Keratinocyte (primary cell): Measurements from ENCODE around the gene SAMD4A. TPM values are rescaled to one million over a fixed set of nuclear protein-coding genes. Genes with fewer than 3 reads are reported as not detected.

Experiments used
- DNase-seq: peaks from one replicate; pipeline ENCODE4 v3.0.0-alpha.2; 2011; ENCODE audit warnings: low read depth, missing footprints, low spot score
- FAIRE-seq: peaks from 2 replicates; lab custom pipeline; 2011; peaks lifted over from hg19 to GRCh38; lab: Jason Lieb, UNC
- H2AFZ ChIP-seq: 2 replicates; pipeline ENCODE4 v1.6.0; 2012; ENCODE audit warnings: low read length, control low read depth, inconsistent platforms; ENCODE audit not compliant: control insufficient read depth
- H3K27ac ChIP-seq: 2 replicates; pipeline ENCODE4 v1.5.1; 2011; ENCODE audit warnings: low read length; ENCODE audit not compliant: control insufficient read depth, insufficient read depth
- H3K27me3 ChIP-seq: 3 replicates; pipeline ENCODE4 v1.6.0; 2011; ENCODE audit warnings: low read length; ENCODE audit not compliant: control insufficient read depth, insufficient read depth; ENCODE audit errors: extremely low read depth
- H3K36me3 ChIP-seq, 2 experiments: 2 replicates in 1 of 2; 3 replicates in 1 of 2; pipeline ENCODE4 v1.5.1; 2011; ENCODE audit warnings: low read length in 2 of 2, mild to moderate bottlenecking in 1 of 2; ENCODE audit not compliant: control insufficient read depth in 2 of 2, insufficient read depth in 2 of 2; ENCODE audit errors: extremely low read depth in 1 of 2
- H3K4me1 ChIP-seq: 3 replicates; pipeline ENCODE4 v1.5.1; 2011; ENCODE audit warnings: low read length; ENCODE audit not compliant: control insufficient read depth, insufficient read depth; ENCODE audit errors: extremely low read depth
- H3K4me2 ChIP-seq: 3 replicates; pipeline ENCODE4 v1.6.0; 2011; ENCODE audit warnings: low read depth, low read length; ENCODE audit not compliant: control insufficient read depth, insufficient read depth; ENCODE audit errors: extremely low read depth
- H3K4me3 ChIP-seq, 3 experiments: fragments of 200-600 bp in 1 of 3; sonication (generic) in 1 of 3; 2 replicates in 2 of 3; 3 replicates in 1 of 3; pipeline ENCODE4 v1.5.1; 2011 to 2016; ENCODE audit warnings: low read length in 3 of 3, mild to moderate bottlenecking in 3 of 3, control low read depth in 2 of 3, inconsistent platforms in 1 of 3, low read depth in 1 of 3, mixed read lengths in 1 of 3, mixed run types in 1 of 3, moderate library complexity in 1 of 3; ENCODE audit not compliant: control insufficient read depth in 2 of 3, insufficient read depth in 2 of 3; ENCODE audit errors: extremely low read depth in 1 of 3
- H3K79me2 ChIP-seq: 2 replicates; pipeline ENCODE4 v1.6.0; 2012; ENCODE audit warnings: low read length; ENCODE audit not compliant: control insufficient read depth, insufficient read depth
- H3K9ac ChIP-seq: 3 replicates; pipeline ENCODE4 v1.6.0; 2011; ENCODE audit warnings: low read length; ENCODE audit not compliant: control insufficient read depth, insufficient read depth; ENCODE audit errors: extremely low read depth
- H3K9me1 ChIP-seq: 3 replicates; pipeline ENCODE4 v1.6.0; 2011; ENCODE audit warnings: low read length; ENCODE audit not compliant: control insufficient read depth, insufficient read depth; ENCODE audit errors: extremely low read depth
- H3K9me3 ChIP-seq: 2 replicates; pipeline ENCODE4 v1.5.1; 2012; ENCODE audit warnings: low read depth, low read length; ENCODE audit not compliant: control insufficient read depth
- H4K20me1 ChIP-seq: 3 replicates; pipeline ENCODE4 v1.6.0; 2011; ENCODE audit warnings: low read length; ENCODE audit not compliant: control insufficient read depth, insufficient read depth; ENCODE audit errors: extremely low read depth
- CTCF ChIP-seq, 3 experiments: IDR thresholded peaks in 1 of 3; conservative IDR thresholded peaks in 1 of 3; optimal IDR thresholded peaks in 1 of 3; 2 replicates in 2 of 3; 3 replicates in 1 of 3; pipeline versions ENCODE3 to v1.5.1; 2011; ENCODE audit warnings: low read length in 3 of 3, mild to moderate bottlenecking in 3 of 3, moderate library complexity in 2 of 3, control low read depth in 1 of 3, inconsistent platforms in 1 of 3; ENCODE audit not compliant: insufficient read depth in 2 of 3; ENCODE audit errors: extremely low read depth in 1 of 3
- EZH2 ChIP-seq: IDR thresholded peaks from one replicate; pipeline ENCODE4 v1.6.1; 2012; ENCODE audit warnings: inconsistent platforms, mild to moderate bottlenecking, low read length, moderate library complexity
- dilution Hi-C: fragments of 300-500 bp; cut with MboI; formaldehyde crosslinking; loops from one replicate; pipeline ENCODE4 v1.7.0; 2020; ENCODE audit warnings: low sequenced_read_pairs; ENCODE audit not compliant: extremely low pct_ligation_motif_present
- polyA plus RNA-seq, 5 experiments: library from polyadenylated mRNA; depleted of rRNA in 3 of 5; stranded (reverse) in 3 of 5; stranded (forward) in 1 of 5; unstranded in 1 of 5; fragments of >200 nt; gene quantifications; 1 replicate in 1 of 5; 2 replicates in 3 of 5; 3 replicates in 1 of 5; pipeline versions ENCODE4 v1.2.1 to v1.2.3, GENCODE V29; 2011 to 2012; ENCODE audit warnings: missing spikeins in 2 of 5, low read depth in 1 of 5, low replicate concordance in 1 of 5

Gene SAMD4A
- polyA plus RNA-seq, 1 donor (not counting 4 experiments of a cell fraction or from before 2014, with no cell fraction given), result 16.2 TPM

DNA sequence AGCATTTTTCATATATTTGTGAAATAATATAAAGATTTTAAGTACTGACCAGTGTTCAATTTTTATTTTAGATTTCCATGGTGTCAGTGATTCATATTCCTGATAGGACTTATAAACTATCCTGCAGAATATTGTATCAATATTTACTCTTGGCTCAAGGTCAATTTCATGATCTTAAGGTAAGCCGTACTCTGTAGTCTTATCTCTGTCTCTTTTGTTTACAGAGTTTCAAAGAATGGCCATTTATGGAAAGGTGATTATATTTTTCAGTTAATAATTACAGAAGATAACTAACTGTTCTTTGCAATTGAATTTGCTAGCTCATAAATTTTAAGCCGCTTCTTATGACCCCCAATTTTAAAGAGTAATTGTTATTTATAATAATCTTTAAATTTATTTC is 29.3 kb upstream of the SAMD4A start:
- no peak for FAIRE-seq
- dilution Hi-C loops, result no loop called here

DNA sequence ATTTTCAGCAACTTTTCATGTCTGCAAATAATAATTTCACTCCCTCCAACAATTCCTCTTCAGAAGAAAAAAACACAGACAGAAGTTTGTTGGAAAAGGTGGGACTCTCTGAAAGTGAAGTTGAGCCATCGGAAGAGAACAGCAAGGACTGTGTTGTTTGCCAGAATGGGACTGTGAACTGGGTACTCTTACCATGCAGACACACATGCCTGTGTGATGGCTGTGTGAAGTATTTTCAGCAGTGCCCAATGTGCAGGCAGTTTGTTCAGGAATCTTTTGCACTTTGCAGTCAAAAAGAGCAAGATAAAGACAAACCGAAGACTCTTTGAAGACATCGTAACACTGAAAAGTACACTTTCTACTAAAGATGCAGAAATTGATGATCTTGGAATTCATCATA is 28.9 kb upstream of the SAMD4A start:
- FAIRE-seq, result no peak
- DNase-seq, result no peak
- dilution Hi-C loops, result no loop called here
- Histone ChIP-seq H3K9ac (no peak overlapping the region), H3K36me3 (peaks cover 3% of the 10 kb centered on the region in 2 experiments), H3K4me3 (no peak overlapping the region), H3K4me1 (no peaks in the 10 kb centered on the region), H3K4me2 (no peak overlapping the region), H4K20me1 (no peaks in the 10 kb centered on the region), H3K9me3 (no peaks in the 10 kb centered on the region), H3K79me2 (no peaks in the 10 kb centered on the region), H3K9me1 (no peaks in the 10 kb centered on the region), H3K27ac (no peak overlapping the region), H2AFZ (no peak overlapping the region), H3K27me3 (no peaks in the 10 kb centered on the region)
- no peak for TF ChIP-seq EZH2
- TF ChIP-seq CTCF (optimal IDR thresholded peaks at IDR 0.05 in 1 of 3, IDR thresholded peaks at IDR 0.05 in 1 of 3, conservative IDR thresholded peaks at IDR 0.05 in 1 of 3; ENCODE audit: extremely low read depth in 1 of 3, insufficient read depth in 2 of 3, low read length in 3 of 3), result no peak

More for the DNA sequence above, 29.3 kb upstream of the SAMD4A start:
- Histone ChIP-seq H2AFZ (no peak overlapping the region), H3K36me3 (peaks cover 3% of the 10 kb centered on the region in 2 experiments), H4K20me1 (no peaks in the 10 kb centered on the region), H3K4me1 (no peaks in the 10 kb centered on the region), H3K9me1 (no peaks in the 10 kb centered on the region), H3K9me3 (no peaks in the 10 kb centered on the region), H3K9ac (no peak overlapping the region), H3K79me2 (no peaks in the 10 kb centered on the region), H3K4me3 (no peak overlapping the region), H3K27me3 (no peaks in the 10 kb centered on the region), H3K27ac (no peak overlapping the region), H3K4me2 (no peak overlapping the region)
- no peak for TF ChIP-seq EZH2
- TF ChIP-seq CTCF (optimal IDR thresholded peaks at IDR 0.05 in 1 of 3, IDR thresholded peaks at IDR 0.05 in 1 of 3, conservative IDR thresholded peaks at IDR 0.05 in 1 of 3; ENCODE audit: extremely low read depth in 1 of 3, insufficient read depth in 2 of 3, low read length in 3 of 3), result no peak
- no peak for DNase-seq
